ENCODE measurements around the gene CUBN. TPM values are rescaled to one million over a fixed set of nuclear protein-coding genes. Genes with fewer than 3 reads are reported as not detected.
A peak's percentile ranks its signal among the peaks of the same experiment; 100 is the strongest.

Gene CUBN
- total RNA-seq, 1 experiment from 2014 or later, result 0.07 TPM

GRCh38 chr10:17003151-17003550 lies 126.5 kb downstream of the CUBN start:
- no peaks in the 10 kb centered on the region for H4K20me1 ChIP-seq (ENCODE audit: insufficient read depth)
- no peak overlapping the region for H3K27ac ChIP-seq
- CTCF ChIA-PET, result no interaction called here
- no peaks in the 10 kb centered on the region for H3K9me2 ChIP-seq (ENCODE audit: insufficient read depth)
- no peaks in the 10 kb centered on the region for H3K36me3 ChIP-seq (ENCODE audit: low read depth)
- no peak overlapping the region for H3K4me2 ChIP-seq
- no peaks in the 10 kb centered on the region for H3K27me3 ChIP-seq (ENCODE audit: insufficient read depth, low read depth)
- no peak overlapping the region for H3K4me3 ChIP-seq
- intact Hi-C loops (cut with micrococcal nuclease; ENCODE audit: unreplicated experiment), result loop anchor here (1.0 kb wide), 1 partner anchor 227 kb away; no protein-coding TSS in a partner anchor
- no peaks in the 10 kb centered on the region for H3F3A ChIP-seq (ENCODE audit: insufficient read depth, low read depth)
- POLR2A ChIA-PET (ENCODE audit: unreplicated experiment), result no interaction called here
- H3K4me1 ChIP-seq (replicated peaks; ENCODE audit: insufficient read depth), result no peaks in the 10 kb centered on the region
- H2AFZ ChIP-seq, result no peak overlapping the region
- no peak for TF ChIP-seq EZH2 (IDR thresholded peaks at IDR 0.05; ENCODE audit: low read depth)
- no peak for TF ChIP-seq CTCF (conservative IDR thresholded peaks at IDR 0.05)
- no peaks in the 10 kb centered on the region for H3K9me3 ChIP-seq (ENCODE audit: insufficient read depth, low read depth)
- peak in 1 of 2 experiments; percentile 58 for DNase-seq
- no TSS peak for BruUV-seq (replicated peaks)
- H3K79me2 ChIP-seq (ENCODE audit: low read depth), result no peaks in the 10 kb centered on the region

- Histone ChIP-seq H3K9me3 (ENCODE audit: insufficient read depth, low read depth) (no peaks in the 10 kb centered on the region), H3K27ac (no peak overlapping the region), H3K27me3 (ENCODE audit: insufficient read depth, low read depth) (no peaks in the 10 kb centered on the region), H3K4me3 (no peak overlapping the region), H3K79me2 (ENCODE audit: low read depth) (no peaks in the 10 kb centered on the region), H3K9me2 (ENCODE audit: insufficient read depth) (no peaks in the 10 kb centered on the region), H2AFZ (no peak overlapping the region), H3K36me3 (ENCODE audit: low read depth) (no peaks in the 10 kb centered on the region), H3K4me1 (replicated peaks; ENCODE audit: insufficient read depth) (no peaks in the 10 kb centered on the region), H4K20me1 (ENCODE audit: insufficient read depth) (no peaks in the 10 kb centered on the region), H3K4me2 (no peak overlapping the region), H3F3A (ENCODE audit: insufficient read depth, low read depth) (no peaks in the 10 kb centered on the region)
- intact Hi-C loops (cut with micrococcal nuclease; ENCODE audit: unreplicated experiment), result no loop called here
- no peak for TF ChIP-seq EZH2 (IDR thresholded peaks at IDR 0.05; ENCODE audit: low read depth)
- no peak for TF ChIP-seq CTCF (conservative IDR thresholded peaks at IDR 0.05)
- BruUV-seq (replicated peaks), result no TSS peak
- ChIA-PET POLR2A (ENCODE audit: unreplicated experiment) (no interaction called here), CTCF (no interaction called here)
- DNase-seq, result no peak
Measured at GRCh38 chr10:17001961-17002749, 127.5 kb downstream of the CUBN start.

GRCh38 chr10:17001297-17001744 lies 128.3 kb downstream of the CUBN start:
- no peak overlapping the region for H3K4me2 ChIP-seq
- ChIA-PET POLR2A (ENCODE audit: unreplicated experiment) (no interaction called here), CTCF (no interaction called here)
- H3K4me3 ChIP-seq, result no peak overlapping the region
- H2AFZ ChIP-seq, result no peak overlapping the region
- H3K79me2 ChIP-seq (ENCODE audit: low read depth), result no peaks in the 10 kb centered on the region
- H3K36me3 ChIP-seq (ENCODE audit: low read depth), result no peaks in the 10 kb centered on the region
- no peak overlapping the region for H3K27ac ChIP-seq
- H3K4me1 ChIP-seq (replicated peaks; ENCODE audit: insufficient read depth), result no peaks in the 10 kb centered on the region
- H4K20me1 ChIP-seq (ENCODE audit: insufficient read depth), result no peaks in the 10 kb centered on the region
- intact Hi-C loops (cut with micrococcal nuclease; ENCODE audit: unreplicated experiment), result no loop called here
- H3K9me3 ChIP-seq (ENCODE audit: insufficient read depth, low read depth), result no peaks in the 10 kb centered on the region
- no TSS peak for BruUV-seq (replicated peaks)
- no peak for DNase-seq
- H3F3A ChIP-seq (ENCODE audit: insufficient read depth, low read depth), result no peaks in the 10 kb centered on the region
- TF ChIP-seq CTCF (conservative IDR thresholded peaks at IDR 0.05), result no peak
- TF ChIP-seq EZH2 (IDR thresholded peaks at IDR 0.05; ENCODE audit: low read depth), result no peak
- no peaks in the 10 kb centered on the region for H3K27me3 ChIP-seq (ENCODE audit: insufficient read depth, low read depth)
- no peaks in the 10 kb centered on the region for H3K9me2 ChIP-seq (ENCODE audit: insufficient read depth)
